Measurements from ENCODE around the gene PNPLA1.
"Not testable (repeated sequence)": the region's sequence is repeated elsewhere in the genome, so short reads cannot be mapped to it uniquely, and the experiment has no call there.

PNPLA1 gene

DNA sequence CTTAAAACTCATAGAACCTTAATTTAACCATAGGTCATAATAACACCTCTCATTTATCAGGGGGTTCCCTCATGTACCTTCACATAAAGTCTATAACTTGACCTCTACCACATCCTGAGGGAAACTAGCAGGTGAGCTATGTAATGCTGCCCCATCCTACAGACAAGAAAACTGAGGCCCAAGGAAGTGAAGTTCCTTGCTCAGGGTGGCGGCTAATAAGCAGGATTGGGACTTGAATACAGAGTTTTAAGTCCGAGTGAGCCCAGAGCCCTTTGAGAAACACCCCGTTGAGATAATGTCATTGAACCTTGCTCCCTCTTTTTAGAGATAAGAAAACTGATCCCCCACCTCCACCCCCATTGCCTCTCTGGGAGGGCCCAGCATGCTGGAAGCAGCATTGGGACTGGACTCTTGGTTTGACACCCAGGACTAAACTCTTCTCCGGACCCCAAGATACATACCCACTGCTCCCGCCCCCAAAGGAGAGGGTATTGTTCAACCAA, 66.4 kb downstream of the PNPLA1 start:
- DNase-seq (ENCODE audit: low spot score): no peak

DNA sequence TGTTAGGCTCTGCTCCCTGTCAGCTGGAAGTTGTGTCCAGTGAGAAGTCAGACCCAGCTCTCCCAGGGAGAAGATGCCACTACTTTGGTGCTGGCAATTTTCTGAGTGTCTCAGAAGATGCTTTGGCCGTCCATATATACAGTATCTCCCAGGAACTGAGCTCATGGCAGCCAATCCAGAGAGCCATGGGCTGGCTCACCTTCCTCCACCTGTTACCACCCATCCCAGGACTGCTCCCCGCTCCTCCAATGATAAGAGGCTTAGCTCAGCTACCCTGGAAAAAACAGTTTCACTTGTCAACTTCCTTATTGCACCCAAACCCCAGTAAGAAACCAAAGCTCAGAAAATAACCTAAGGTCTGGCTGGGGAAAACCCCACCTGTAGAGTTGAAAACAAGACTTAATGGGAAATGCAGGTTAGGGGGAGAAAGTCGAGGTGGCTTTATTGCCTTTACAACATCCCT, 67.0 kb downstream of the PNPLA1 start, which contains the start of gene BNIP5:
Gene BNIP5 (minus strand): TSS at position 110 of the 463 bp plus-strand sequence. CDS start 6,198 bp downstream, outside the sequence.
- DNase-seq (ENCODE audit: low spot score): peak; percentile 61

- no peak for DNase-seq (ENCODE audit: low spot score)
These were observed 68.0 kb downstream of the PNPLA1 start for GRCh38 chr6:36337814-36338213.

- not testable (repeated sequence) for DNase-seq (ENCODE audit: low spot score)
These were observed 68.4 kb downstream of the PNPLA1 start for GRCh38 chr6:36338223-36338622.

DNA sequence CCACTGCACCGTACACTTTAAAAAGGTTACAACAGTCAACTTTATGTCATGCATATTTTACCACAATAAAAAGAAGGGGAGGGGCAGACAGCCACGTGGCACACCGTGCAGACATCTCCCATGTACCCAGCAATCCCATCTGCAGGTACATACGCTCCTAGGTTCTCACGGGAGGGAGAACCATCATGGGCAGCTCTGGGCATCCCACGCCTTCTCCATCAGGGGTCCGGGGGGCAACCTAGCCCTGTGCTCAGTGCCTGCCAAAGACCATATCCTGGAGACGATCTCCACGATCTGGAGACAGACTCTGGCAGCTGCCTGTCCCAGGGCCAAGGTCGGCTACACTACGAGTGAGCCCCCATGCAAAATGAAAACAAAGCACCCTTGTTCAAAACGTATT, 69.3 kb downstream of the PNPLA1 start:
- no peak for DNase-seq (ENCODE audit: low spot score)

- no peak for DNase-seq (ENCODE audit: low spot score)
These were observed 70.4 kb downstream of the PNPLA1 start for GRCh38 chr6:36340306-36340617.

- peak; percentile 79 for DNase-seq (ENCODE audit: low spot score)
These were observed 71.0 kb downstream of the PNPLA1 start for GRCh38 chr6:36340618-36341454.

- no peak for DNase-seq (ENCODE audit: low spot score)
These were observed 73.3 kb downstream of the PNPLA1 start for GRCh38 chr6:36343109-36343680.

- no peak for DNase-seq (ENCODE audit: low spot score)
These were observed 76.0 kb downstream of the PNPLA1 start for GRCh38 chr6:36345681-36346466.

- DNase-seq (ENCODE audit: low spot score): no peak
These were observed 76.8 kb downstream of the PNPLA1 start for GRCh38 chr6:36346486-36347273.

DNA sequence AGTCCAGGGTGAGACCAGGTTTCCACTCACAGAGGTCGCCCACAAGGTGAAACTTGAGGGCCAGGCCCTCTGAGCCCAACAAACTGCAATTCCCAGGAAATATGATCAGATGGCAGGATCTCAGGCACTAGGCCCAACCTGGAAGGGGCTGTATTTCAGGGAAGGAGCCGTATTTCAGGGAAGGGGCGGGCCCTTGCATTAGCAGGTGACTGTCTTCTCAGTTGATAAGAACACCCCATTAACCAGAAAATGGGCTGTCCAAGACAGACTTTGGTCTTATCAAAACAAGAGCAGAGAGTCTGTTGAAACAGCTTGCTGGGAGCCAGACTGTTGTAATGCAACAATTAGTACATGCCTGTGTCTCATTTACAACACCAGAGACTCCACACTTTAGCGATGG, 77.8 kb downstream of the PNPLA1 start:
- DNase-seq (ENCODE audit: low spot score): no peak

DNA sequence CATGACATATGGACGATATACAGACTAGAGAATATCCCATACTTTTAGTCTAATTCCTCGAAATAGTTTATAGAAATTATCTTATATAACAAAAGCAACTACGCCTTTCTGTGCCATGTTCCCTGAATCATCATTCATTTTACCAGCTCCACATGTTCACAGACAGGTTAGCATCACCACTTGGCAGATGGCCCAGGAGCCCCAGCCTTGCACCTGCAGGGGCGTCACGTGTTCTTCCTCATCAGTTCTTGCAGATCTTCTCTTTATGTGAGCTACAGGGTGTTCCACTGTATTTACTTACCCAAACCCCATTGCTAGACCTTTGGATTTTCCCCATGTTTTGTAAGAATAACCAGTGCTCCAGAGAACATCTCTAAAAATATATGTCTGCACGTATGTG, 79.4 kb downstream of the PNPLA1 start:
- DNase-seq (ENCODE audit: low spot score): no peak

DNA sequence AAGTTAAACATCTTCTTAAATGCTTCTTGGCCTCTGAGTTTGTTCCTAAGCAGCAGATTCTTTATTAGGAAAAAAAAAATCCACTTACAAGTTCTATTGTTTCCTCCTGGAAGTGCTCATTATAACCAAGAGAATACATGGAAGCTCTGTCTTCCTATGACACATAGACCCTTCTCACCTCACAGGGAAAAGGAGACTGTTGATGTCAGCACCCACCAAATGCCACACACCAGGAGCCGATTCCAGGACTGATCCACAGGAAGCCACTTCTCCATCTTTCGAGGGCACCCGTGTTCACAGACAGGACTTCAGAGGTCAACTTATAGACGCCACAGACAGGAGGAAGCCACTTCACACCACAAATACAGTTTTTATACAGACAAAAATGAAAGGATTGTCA, 80.2 kb downstream of the PNPLA1 start:
- DNase-seq (ENCODE audit: low spot score): no peak

GRCh38 chr6:36350681-36351571, 81.1 kb downstream of the PNPLA1 start:
- no peak for DNase-seq (ENCODE audit: low spot score)

DNA sequence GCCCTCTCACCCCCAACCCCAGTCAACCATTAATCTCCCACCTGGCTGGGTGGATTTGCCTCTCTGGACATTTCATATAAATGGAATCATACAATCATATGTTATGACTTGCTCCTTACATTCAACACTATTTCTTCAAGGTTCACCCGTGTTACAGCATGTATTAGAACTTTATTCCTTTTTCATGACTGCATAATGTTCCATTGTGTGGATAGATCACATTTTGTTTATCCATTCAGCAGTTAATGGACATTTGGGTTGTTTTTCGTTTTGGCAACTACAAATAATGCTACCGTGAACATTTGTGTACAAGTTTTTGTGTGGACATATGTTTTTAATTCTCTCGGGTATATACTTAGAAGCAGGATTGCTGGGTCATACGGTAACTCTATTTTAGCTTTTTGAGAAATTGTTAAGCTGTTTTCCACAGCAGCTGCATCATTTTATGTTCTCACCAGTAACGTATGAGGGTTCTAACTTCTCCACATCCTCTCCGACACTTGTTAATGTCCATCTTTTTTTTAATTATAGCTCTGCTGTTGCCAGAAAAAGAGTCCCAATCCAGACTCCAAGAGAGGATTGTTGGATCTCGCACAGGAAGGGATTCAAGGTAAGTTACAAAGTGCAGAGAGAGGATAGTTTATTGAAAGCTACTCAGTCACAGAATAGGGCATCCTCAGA, 82.8 kb downstream of the PNPLA1 start:
- no peak for DNase-seq (ENCODE audit: low spot score)

DNA sequence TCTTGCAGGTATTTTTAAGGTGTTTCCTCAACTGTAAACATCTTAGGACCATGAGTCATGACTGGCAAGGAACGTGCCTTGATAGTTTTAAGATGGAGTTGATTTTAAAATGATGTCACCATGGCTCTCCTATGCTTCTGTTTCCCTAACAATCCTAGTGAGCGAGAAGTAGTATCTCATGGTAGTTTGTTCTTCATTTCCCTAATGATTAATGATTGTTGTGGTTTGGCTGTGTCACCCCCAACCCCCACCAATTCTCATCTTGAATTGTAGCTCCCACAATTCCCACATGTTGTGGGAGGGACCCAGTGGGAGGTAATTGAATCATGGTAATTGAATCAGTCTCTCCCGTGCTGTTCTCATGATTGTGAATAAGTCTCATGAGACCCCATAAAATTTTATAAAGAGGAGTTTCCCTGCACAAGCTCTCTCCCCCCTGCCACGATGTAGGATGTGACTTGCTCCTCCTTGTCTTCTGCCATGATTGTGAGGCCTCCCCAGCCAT, 83.6 kb downstream of the PNPLA1 start:
- no peak for DNase-seq (ENCODE audit: low spot score)

GRCh38 chr6:36355819-36356218, 86.0 kb downstream of the PNPLA1 start:
- DNase-seq (ENCODE audit: low spot score): no peak

- DNase-seq (ENCODE audit: low spot score): no peak
These were observed 88.0 kb downstream of the PNPLA1 start for GRCh38 chr6:36357872-36358225.
